Vagina (tissue), 2 donors: ENCODE measurements around the gene ERC2.

Source experiments
- CTCF ChIP-seq, 3 experiments: fragments of 450-650 bp in 2 of 3; fragments of 200-600 bp in 1 of 3; sonication (generic) in 1 of 3; IDR thresholded peaks; one replicate each; pipeline ENCODE4 v1.5.1; 2017 to 2019; ENCODE audit warnings: antibody characterized with exemption in 3 of 3, mild to moderate bottlenecking in 2 of 3, moderate library complexity in 2 of 3
- POLR2A ChIP-seq, 2 donors: fragments of 450-650 bp; IDR thresholded peaks; one replicate each; pipeline ENCODE4 v1.6.1; 2017; ENCODE audit warnings: antibody characterized with exemption in 2 of 2, mild to moderate bottlenecking in 2 of 2, moderate library complexity in 2 of 2
- POLR2AphosphoS5 ChIP-seq, 2 donors: sonication (generic); formaldehyde crosslinking; IDR thresholded peaks; one replicate each; pipeline ENCODE4 v1.9.0; 2017; ENCODE audit warnings: antibody characterized with exemption in 2 of 2, mild to moderate bottlenecking in 2 of 2, low read depth in 1 of 2; ENCODE audit not compliant: insufficient read depth in 1 of 2

DNA sequence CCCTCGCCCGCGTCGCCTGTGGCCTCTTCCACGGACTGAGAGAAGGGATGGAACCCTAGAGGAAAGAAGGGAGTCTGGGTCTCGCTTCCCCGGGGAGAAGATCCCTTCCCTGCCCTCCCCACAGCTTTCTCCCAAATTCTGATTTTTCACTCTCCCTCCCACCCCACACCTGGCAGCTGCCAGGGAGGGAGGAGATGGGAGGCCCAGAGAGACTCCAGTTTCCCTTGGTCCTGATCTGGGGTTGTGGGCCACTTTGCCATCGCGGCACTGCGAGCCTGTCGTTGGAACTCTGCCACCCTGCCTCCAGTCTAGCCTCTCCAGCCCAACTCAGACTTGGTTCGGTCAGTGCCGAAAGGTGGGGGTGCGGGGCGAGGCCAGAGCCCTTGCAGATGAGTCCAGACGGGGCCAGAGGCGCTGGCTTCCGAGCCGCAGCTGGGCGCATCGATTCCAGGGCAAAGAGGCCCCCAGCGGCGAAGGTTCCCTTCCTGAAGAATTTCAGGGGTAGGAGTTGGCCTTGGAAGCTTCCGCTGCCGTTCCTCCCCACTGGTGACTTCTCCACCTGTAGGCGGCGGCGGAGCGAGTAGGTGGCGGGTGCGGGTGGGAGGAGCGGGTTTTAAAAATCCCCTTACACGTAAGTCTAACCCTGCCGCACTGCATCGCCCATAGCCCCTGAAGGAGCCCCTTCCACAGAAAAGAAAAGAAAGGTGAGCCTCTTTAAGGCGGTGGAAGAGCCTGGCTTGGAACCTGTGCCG, 986.3 kb downstream of the ERC2 start:
- TF ChIP-seq CTCF (IDR thresholded peaks at IDR 0.05) (no peak), POLR2A (IDR thresholded peaks at IDR 0.05) (no peak), POLR2AphosphoS5 (IDR thresholded peaks at IDR 0.05; ENCODE audit: insufficient read depth in 1 of 2, low read depth in 1 of 2) (no peak)
